Adrenal gland (tissue), 12 donors: ENCODE data around the gene HECTD1. TPM values are rescaled to one million over a fixed set of nuclear protein-coding genes. Genes with fewer than 3 reads are reported as not detected.
"Not testable (repeated sequence)": the region's sequence is repeated elsewhere in the genome, so short reads cannot be mapped to it uniquely, and the experiment has no call there.

Experiments
- DNase-seq, 7 donors: peaks; one replicate each; pipeline ENCODE4 v3.0.0-alpha.2; 2019 to 2020
- H3K27ac ChIP-seq, 5 donors: fragments of 200-600 bp; sonication (generic) in 4 of 5; 1 replicate in 3 of 5; 2 replicates in 2 of 5; pipeline versions ENCODE4 v1.5.1 to v1.8.0; 2016 to 2020; ENCODE audit warnings: mild to moderate bottlenecking in 1 of 5
- H3K27me3 ChIP-seq: fragments of 200-600 bp; 2 replicates; pipeline ENCODE4 v1.8.0; 2021
- H3K36me3 ChIP-seq, 2 donors: fragments of 200-600 bp; replicated peaks in 1 of 2; 1 replicate in 1 of 2; 2 replicates in 1 of 2; pipeline versions ENCODE4 v1.5.1 to v1.8.0; 2018 to 2022
- H3K4me1 ChIP-seq, 2 donors: fragments of 200-600 bp; replicated peaks in 1 of 2; 1 replicate in 1 of 2; 2 replicates in 1 of 2; pipeline versions ENCODE4 v1.5.1 to v1.8.0; 2018 to 2021
- H3K4me3 ChIP-seq, 4 donors: fragments of 200-600 bp; sonication (generic) in 3 of 4; one replicate each; pipeline ENCODE4 v1.5.1; 2016 to 2018
- H3K9me3 ChIP-seq, 3 donors: fragments of 200-600 bp; sonication (generic) in 1 of 3; replicated peaks in 1 of 3; 1 replicate in 2 of 3; 2 replicates in 1 of 3; pipeline versions ENCODE4 v1.5.1 to v1.8.0; 2016 to 2021
- CTCF ChIP-seq, 6 experiments: fragments of 450-650 bp in 4 of 6; fragments of 200-600 bp in 2 of 6; sonication (generic) in 1 of 6; IDR thresholded peaks; 1 replicate in 5 of 6; 2 replicates in 1 of 6; pipeline versions ENCODE4 v1.5.1 to v1.8.0; 2016 to 2021; ENCODE audit warnings: antibody characterized with exemption in 6 of 6, mild to moderate bottlenecking in 2 of 6, moderate library complexity in 1 of 6
- POLR2A ChIP-seq, 2 donors: fragments of 450-650 bp; IDR thresholded peaks; one replicate each; pipeline ENCODE4 v1.6.1; 2017; ENCODE audit warnings: antibody characterized with exemption in 2 of 2, mild to moderate bottlenecking in 2 of 2, moderate library complexity in 1 of 2
- WGBS, 4 donors: extraction: QIAGEN DNeasy Blood & Tissue Kit in 2 of 4; methylation state at CpG; one replicate each; pipeline versions ENCODE4 v1.1.5 to v1.1.7; 2013 to 2017; 5-methylcytosine and 5-hydroxymethylcytosine counted together
- intact Hi-C, 2 donors: fragments of 100-400 bp; cut with DNase I; formaldehyde crosslinking; loops; one replicate each; pipeline versions ENCODE4 v1.14.1 to v1.15.0; 2022 to 2023
- polyA plus RNA-seq, 3 donors: library from polyadenylated mRNA; stranded (reverse); fragments of 200-250 nt in 2 of 3; fragments of 350-450 nt in 1 of 3; fragmentation: Illumina TruSeq in 1 of 3; extraction: RNeasy Lipid Tissue Mini Kit (QIAGEN cat#74804) in 1 of 3; gene quantifications; one replicate each; pipeline ENCODE4 v1.2.3, GENCODE V29; 2013 to 2014
- total RNA-seq, 9 donors: library from RNA; depleted of rRNA in 4 of 9; stranded (reverse); fragments of >200 nt in 4 of 9; fragments of 120-200 nt in 1 of 9; fragmentation: NEBNext Ultra II Directional in 1 of 9; extraction: Animal tissue kit (Norgen Biotek cat#: 25700) in 1 of 9; gene quantifications; one replicate each; pipeline versions ENCODE4 v1.1.0 to v1.2.4, GENCODE V29; 2013 to 2023
- donor health status: healthy with polysubstance abuse.
- donor health status: Bipolar disorder and iron deficiency.
- donor health status: DM: yes; HTN: yes; CAD: no.
- donor health status: DM: no; HTN: no; CAD: no.
- donor health status: DM: no; HTN: no; CAD: no.
- donor health status: DM: yes; HTN: yes; CAD: no.

The HECTD1 gene
- total and polyA plus RNA-seq, 12 donors = 77.1 to 309 (median 185) TPM

- Histone ChIP-seq H3K4me1 (peaks cover 0 to 8% of the 10 kb centered on the region in 2 donors), H3K27me3 (no peaks in the 10 kb centered on the region), H3K36me3 (no peaks in the 10 kb centered on the region), H3K9me3 (no peaks in the 10 kb centered on the region), H3K27ac (no peak overlapping the region), H3K4me3 (no peak overlapping the region)
- DNase-seq = no peak
- intact Hi-C loops = no loop called here
- WGBS, 4 donors = 88 to 92% (median 91%) methylated on average over 6 of the region's 6 CpGs
- TF ChIP-seq CTCF (IDR thresholded peaks at IDR 0.05) = no peak
- no peak for TF ChIP-seq POLR2A (IDR thresholded peaks at IDR 0.05)
Observed at GRCh38 chr14:31239741-31240140, 32.1 kb upstream of the HECTD1 start.

- no peaks in the 10 kb centered on the region for H3K4me1 ChIP-seq
- no peak for DNase-seq
- intact Hi-C loops = no loop called here
- TF ChIP-seq CTCF (IDR thresholded peaks at IDR 0.05) (no peak), POLR2A (IDR thresholded peaks at IDR 0.05) (no peak)
- H3K9me3 ChIP-seq = no peaks in the 10 kb centered on the region
- no peaks in the 10 kb centered on the region for H3K36me3 ChIP-seq
- no peak overlapping the region for H3K4me3 ChIP-seq
- H3K27me3 ChIP-seq = no peaks in the 10 kb centered on the region
- H3K27ac ChIP-seq = no peak overlapping the region
- WGBS, 4 donors = 83 to 92% (median 88%) methylated on average over 3 of the region's 3 CpGs
Observed at GRCh38 chr14:31235462-31235861, 27.9 kb upstream of the HECTD1 start.

- no peak for DNase-seq
- Histone ChIP-seq H3K9me3 (no peaks in the 10 kb centered on the region), H3K27me3 (no peaks in the 10 kb centered on the region), H3K27ac (no peak overlapping the region), H3K36me3 (no peaks in the 10 kb centered on the region), H3K4me1 (no peaks in the 10 kb centered on the region), H3K4me3 (no peak overlapping the region)
- no peak for TF ChIP-seq POLR2A (IDR thresholded peaks at IDR 0.05)
- no peak for TF ChIP-seq CTCF (IDR thresholded peaks at IDR 0.05)
- intact Hi-C loops = no loop called here
- WGBS, 4 donors = 72 to 96% (median 76%) methylated on average over 3 of the region's 3 CpGs
Observed at GRCh38 chr14:31232081-31232480, 24.5 kb upstream of the HECTD1 start.

- H3K4me3 ChIP-seq, H3K36me3 ChIP-seq, H3K27ac ChIP-seq, DNase-seq, intact Hi-C loops, H3K9me3 ChIP-seq, H3K27me3 ChIP-seq, H3K4me1 ChIP-seq: not testable (repeated sequence)
- WGBS, 4 donors = 92 to 96% (median 94%) methylated on average over 2 of the region's 2 CpGs
Observed at GRCh38 chr14:31231272-31231671, 23.7 kb upstream of the HECTD1 start.

- DNase-seq = no peak
- WGBS, 4 donors = 62 to 83% (median 82%) methylated on average over 1 of the region's 1 CpG
- H3K9me3 ChIP-seq = no peaks in the 10 kb centered on the region
- no peaks in the 10 kb centered on the region for H3K4me1 ChIP-seq
- H3K4me3 ChIP-seq = no peak overlapping the region
- TF ChIP-seq CTCF (IDR thresholded peaks at IDR 0.05) (no peak), POLR2A (IDR thresholded peaks at IDR 0.05) (no peak)
- no peaks in the 10 kb centered on the region for H3K36me3 ChIP-seq
- no peaks in the 10 kb centered on the region for H3K27me3 ChIP-seq
- intact Hi-C loops = no loop called here
- no peak overlapping the region for H3K27ac ChIP-seq
Observed at GRCh38 chr14:31230573-31230958, 23.0 kb upstream of the HECTD1 start.
